GM19025 (cell line): Measurements from ENCODE around the gene EPRS1.
"Not testable (repeated sequence)": the region's sequence is repeated elsewhere in the genome, so short reads cannot be mapped to it uniquely, and the experiment has no call there.

Source experiments
- ATAC-seq: cut with Tn5 transposase; IDR thresholded peaks from one replicate; pipeline ENCODE4 v1.9.1; 2021; ENCODE audit warnings: mild to moderate bottlenecking, low read depth, moderate library complexity; ENCODE audit not compliant: unreplicated experiment

The EPRS1 gene

DNA sequence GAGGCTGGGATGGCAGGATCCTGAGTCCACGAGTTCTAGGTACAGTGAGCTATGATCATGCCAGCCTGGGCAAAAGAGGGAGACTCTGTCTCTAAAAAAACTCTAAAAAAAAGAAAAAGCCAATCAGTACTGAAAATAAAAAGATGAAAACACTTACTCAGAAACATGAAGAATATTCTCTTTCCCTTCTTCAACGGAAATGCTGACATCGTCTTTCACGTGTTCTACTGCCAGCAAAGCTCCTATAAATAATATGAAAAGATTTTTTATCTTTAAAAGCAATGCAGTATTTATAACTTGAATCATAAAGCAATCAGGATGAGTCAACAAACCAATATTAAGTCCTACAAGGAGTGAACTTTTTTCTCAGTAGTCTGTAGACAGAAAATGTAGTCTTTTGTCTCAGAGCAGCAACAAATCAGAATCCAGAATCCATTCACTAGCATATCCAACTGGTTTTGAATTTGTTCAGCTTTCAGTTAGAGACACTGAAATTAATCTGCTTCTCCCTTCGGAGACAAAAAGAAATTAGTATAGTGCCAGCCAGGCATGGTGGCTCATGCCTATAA, 6.2 kb downstream of the EPRS1 start:
- ATAC-seq, result no peak

DNA sequence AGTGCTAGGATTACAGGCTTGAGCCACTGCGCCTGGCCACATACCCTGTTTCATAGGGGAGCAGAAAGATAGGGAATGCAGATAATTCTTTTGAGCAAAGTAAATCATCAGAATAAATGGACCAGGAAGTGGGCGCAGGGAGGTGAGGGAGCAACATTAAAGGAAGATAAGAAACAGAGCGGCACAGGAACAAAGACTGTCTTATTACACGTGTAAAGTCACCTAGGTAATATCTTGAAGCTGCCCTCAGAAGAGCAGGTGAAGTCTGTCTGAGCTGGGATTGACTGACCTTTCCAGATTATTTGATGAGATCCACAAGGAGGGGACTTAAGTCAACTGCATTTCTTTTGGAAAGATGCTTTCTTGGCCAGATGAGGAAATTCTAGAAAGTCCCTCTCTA, 7.7 kb downstream of the EPRS1 start:
- ATAC-seq, result no peak

DNA sequence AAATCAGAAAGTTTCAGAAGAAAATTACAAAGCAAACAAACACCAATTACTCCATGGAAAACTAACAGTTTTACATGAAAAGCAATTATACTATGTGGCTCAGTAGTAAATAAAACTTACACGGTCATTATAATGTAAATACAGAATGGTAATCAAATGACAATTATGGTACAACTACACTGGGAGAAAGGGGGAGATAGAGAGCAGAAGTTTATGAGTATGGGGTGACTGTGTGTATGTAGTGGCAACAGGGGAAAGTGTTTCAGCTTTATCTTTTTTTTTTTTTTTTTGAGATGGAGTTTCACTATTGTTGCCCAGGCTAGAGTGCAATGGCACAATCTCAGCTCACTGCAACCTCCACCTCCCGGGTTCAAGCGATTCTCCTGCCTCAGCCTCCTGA, 8.5 kb downstream of the EPRS1 start:
- ATAC-seq, result not testable (repeated sequence)

DNA sequence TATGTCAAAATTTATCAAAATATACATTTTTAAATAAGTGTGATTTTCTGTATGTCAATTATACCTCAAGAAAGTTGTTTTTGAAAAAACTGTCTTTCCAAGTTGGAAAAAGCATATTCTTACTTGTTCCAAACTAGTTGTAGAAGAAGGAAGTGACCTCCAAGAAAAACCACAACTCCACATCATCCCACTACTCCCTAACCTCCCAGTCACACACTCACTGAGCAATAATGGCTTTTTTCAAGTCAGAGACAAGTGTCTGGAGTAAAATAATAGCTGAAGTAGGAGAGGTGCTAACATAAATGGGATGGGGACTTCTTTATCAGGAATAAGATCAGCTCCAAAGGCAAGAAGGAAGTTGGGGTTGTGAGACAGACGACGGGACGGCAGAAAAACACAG, 13.4 kb downstream of the EPRS1 start:
- ATAC-seq, result no peak

DNA sequence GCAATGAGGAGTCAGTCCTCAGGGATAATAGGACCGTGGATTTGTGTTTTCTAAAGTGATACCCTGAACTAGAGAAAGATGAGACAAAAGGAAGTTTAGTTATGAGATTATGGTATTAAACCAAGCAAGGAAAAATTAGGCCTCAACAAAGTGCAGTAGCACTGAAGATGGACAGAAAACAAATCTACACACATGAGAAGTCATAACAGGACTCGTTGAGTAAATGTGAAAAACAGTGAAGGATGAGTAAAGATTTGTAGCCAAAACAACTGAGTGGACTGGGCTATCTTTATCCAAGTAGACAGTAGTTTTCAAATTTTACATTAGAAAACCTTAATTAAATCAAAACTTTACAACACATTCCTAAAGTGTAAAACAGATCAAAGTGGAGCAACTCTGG, 15.0 kb downstream of the EPRS1 start:
- no peak for ATAC-seq

DNA sequence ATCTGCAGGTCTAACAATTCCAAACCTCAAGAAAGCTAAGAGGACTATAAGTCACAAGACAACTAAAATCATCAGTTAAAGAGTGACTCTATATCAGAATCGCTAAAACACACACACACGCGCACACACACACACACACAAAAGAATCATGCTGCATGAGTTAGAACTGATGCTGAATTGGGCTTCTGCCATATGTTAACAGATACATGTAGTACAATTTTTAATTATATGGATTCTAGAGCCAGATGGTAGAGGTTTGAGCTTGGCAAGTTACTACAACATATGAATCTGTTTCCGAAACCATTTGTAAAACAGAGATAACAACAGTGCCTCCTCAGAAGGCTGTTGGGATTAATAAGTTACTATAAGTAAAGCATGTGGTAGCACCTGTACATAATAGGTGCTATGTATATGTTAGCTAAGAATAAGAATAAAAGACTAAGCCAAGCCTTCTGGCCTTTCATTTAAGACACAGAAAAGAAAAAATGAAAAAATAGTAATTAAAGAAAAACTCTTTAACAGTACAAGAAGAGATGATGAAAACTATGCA, 17.9 kb downstream of the EPRS1 start:
- ATAC-seq, result no peak

DNA sequence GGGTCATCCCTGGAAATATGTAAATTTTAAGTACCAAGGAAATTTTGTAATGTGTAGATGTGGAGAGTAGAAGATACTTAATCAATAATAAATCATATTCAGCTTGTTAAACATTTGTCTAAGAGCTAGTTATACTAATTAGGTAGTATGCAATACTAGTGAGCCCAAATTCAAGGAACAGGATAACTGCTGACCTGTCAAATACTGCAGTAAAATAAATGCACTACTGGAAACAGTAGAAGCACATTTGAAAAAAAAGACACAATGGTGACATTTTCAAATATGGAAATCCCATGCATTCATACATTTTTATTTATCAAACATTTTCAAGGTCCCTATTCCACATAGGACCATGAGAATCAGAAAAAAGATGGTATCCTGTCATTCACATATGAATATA, 27.2 kb downstream of the EPRS1 start:
- no peak for ATAC-seq

DNA sequence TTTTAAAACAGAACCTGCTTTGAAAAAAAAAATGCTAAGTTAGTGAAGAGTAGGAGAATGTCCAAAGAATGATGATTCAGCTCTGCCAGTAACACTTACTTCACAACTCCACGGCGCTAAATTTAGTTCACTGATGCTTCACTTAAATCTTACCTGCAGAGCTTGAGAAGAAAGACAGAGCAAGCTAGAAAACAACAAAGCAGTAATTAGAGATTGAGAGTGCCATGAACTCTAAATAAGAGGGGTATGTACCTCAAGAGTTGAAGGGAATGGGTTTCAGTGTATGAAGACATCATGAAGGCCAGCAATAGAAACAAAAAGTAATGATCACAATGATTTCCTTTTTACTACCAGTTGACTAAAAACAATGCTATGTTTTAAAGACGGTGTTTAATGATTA, 32.8 kb downstream of the EPRS1 start:
- ATAC-seq, result peak; percentile 84

DNA sequence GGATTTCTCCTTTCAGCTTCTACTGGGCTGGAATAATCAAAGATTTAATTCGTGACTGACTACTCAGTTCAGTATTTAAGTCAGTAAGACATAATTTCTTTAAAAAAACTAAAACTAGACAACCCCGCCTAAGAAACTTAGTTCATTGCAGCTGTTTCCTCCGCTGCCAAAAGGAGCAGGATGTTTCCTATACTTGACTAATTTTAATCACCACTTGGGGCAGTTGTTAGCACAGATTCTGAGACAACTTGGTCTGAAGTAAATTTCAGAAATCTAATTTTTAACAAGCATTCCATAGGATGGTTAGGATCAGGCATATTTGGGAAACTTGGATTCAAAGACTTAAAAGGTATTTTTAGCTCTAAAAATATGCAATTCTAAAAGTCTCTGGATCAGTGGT, 34.0 kb downstream of the EPRS1 start:
- no peak for ATAC-seq

DNA sequence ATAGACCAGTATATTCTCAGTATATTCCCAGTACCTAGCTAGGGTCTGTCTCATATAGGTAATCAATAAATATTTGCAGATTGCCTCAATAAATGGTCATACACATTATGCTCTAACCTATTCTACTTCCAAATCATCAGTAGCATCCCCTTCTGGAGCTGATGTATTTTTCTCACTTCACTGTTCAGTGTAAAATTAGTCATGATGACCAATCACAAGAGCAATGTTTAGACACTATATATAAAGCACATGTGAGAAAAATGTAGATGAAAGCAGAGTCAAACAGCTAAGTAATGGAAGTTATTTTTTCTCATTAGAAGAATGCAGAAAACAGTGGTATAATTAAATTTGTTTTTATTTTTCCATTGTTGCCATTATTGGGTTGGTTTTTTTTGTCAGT, 34.7 kb downstream of the EPRS1 start:
- ATAC-seq, result no peak

DNA sequence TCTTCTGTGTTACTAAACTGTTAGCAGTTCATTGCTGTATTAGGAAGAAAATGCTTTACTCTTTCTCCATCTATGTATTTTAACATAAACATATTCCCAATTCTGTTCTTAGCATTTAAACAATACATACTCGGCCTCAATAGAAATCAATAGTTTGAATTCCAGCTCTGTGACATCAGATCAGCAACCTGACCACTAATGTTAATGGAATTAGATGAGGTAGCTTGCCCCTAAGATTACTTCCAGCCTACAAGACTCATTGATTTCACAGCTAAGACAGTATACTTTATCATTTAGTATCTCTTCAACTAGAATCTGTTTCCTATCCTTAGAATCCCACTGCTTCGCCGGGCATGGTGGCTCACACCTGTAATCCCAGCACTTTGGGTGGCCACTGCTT, 38.9 kb downstream of the EPRS1 start:
- no peak for ATAC-seq

DNA sequence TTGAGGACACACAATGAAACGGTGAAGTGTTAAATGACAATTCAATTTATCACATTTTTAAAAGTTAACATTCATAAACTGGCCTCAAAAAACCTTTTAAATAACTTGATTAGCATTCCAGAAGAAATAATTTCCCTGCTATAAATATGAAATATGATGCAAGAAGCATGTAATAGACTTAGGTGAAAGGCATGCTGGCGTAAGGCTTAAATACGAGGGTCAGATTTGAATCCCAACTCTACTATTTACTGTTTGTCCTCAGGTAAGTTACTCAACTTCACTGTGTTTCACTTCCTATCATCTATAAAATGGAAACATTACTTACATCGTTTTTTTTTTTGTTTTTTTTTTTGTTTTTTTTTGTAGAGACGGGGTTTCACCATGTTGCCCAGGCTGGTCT, 40.8 kb downstream of the EPRS1 start:
- no peak for ATAC-seq

DNA sequence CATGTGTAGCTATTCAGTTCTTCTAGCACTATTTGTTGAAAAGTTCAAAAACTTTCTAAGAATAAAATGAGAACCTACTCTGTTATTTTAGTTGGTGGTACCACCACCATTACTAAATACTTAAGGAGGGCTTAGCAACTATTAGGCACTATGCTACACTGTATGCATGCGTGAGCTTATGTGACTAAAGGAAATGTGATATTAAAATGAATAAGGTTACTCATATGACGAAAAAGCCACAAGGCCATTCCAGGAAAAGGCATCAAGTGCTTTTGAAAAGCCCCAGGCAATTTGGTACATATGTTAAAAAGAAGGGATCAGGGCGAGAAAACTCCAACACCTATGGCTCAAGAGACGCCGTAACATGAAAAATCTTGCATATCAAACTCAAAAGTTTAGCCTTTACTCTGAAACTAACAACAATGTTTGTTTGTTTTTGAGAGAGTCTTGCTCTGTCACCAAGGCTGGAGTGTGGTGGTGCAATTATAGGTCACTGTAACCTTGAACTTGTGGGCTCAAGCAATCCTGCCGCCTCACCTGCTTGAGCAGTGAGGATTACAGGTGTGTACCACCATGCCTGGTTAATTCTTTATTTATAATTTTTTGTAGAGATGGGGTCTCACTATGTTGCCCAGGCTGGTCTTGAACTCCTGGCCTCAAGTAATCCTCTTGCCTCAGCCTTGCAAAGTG, 42.5 kb downstream of the EPRS1 start:
- no peak for ATAC-seq

DNA sequence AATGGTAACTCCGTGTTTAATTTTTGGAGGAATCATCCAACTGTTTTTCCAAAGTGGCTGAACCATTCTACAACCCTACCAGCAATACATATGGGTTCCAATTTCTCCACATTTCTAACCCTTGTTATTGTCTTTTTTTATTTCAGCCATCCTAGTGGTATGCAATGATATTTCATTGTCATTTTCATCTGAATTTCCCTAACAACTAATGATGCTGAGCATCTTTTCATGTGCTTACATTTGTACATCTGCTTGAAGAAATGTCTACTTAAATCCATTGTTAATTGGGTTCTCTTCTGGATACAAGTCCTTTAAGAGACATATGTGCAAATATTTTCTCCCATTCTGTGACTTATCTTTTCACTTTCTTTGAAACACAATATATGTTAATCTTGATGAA, 43.3 kb downstream of the EPRS1 start:
- no peak for ATAC-seq

DNA sequence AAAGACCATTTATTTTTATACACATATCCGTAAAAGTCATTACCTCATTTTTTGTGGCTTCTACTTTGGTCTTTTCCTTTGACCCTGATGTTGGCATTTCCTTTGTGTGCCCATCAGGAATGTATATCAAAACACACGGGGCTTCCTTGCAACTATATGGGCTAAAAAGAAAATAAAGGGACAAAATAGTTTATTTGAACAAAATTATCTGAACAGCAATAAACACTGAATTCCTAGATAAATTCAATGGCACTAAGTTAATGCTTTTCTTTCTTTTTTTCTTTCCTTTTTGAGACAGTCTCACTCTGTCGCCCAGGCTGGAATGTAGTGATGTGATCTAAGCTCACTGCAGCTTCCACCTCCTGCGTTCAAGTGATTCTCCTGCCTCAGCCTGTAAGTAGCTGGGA, 45.2 kb downstream of the EPRS1 start:
- no peak for ATAC-seq

DNA sequence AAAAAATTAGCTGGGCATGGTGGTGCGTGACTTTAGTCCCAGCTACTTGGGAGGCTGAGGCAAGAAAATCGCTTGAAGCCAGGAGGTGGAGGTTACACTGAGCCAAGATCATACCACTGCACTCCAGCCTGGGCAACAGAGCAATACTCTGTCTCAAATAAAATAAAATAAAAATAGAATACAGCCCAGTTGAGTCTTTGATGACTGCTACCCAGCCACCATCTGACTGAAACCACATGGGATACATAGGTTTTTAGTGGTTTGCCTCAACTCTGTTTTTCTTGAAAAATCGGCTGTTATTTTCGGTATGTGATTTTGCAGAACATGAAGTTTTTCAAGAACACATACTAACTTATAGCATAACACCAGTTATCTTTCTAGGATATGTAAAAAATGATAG, 46.5 kb downstream of the EPRS1 start:
- no peak for ATAC-seq
